SH-SY5Y (cell line): ENCODE results near the gene PSMD7.

Experiments
- GATA2 ChIP-seq: IDR thresholded peaks from 2 replicates; pipeline ENCODE4 v1.6.1; 2011; ENCODE audit warnings: mild to moderate bottlenecking, low read depth, low read length
- GATA3 ChIP-seq: IDR thresholded peaks from 2 replicates; pipeline ENCODE4 v1.6.1; 2011; ENCODE audit warnings: low read depth, mild to moderate bottlenecking, low read length, moderate library complexity

- TF ChIP-seq GATA2 (no peak), GATA3 (no peak)
Observed at GRCh38 chr16:74264811-74265210, 31.8 kb upstream of the PSMD7 start.
